HG02798 (cell line): ENCODE measurements around the gene ADPRH.
"Not testable (repeated sequence)": the region's sequence is repeated elsewhere in the genome, so short reads cannot be mapped to it uniquely, and the experiment has no call there.

Source experiments
- ATAC-seq: cut with Tn5 transposase; IDR thresholded peaks from one replicate; pipeline ENCODE4 v1.9.1; 2021; ENCODE audit warnings: mild to moderate bottlenecking; ENCODE audit not compliant: unreplicated experiment, poor library complexity

Gene ADPRH

DNA sequence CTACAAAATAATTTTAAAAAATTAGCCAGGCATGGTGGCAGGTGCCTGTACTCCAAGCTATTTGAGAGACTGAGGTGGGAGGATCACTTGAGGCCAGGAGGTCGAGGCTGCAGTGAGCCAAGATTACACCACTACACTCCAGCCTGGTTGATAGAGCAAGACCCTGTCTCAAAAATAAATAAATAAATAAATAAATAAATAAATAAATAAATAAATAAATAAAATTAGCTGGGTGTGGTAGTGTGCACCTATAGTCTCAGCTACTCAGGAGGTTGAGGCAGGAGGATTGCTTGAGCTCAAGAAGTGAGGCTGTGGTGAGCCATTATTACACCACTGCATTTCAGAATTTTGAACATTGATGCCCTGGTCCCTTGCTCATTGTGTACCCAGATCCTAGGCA lies 15.6 kb downstream of the ADPRH start:
- ATAC-seq: not testable (repeated sequence)

DNA sequence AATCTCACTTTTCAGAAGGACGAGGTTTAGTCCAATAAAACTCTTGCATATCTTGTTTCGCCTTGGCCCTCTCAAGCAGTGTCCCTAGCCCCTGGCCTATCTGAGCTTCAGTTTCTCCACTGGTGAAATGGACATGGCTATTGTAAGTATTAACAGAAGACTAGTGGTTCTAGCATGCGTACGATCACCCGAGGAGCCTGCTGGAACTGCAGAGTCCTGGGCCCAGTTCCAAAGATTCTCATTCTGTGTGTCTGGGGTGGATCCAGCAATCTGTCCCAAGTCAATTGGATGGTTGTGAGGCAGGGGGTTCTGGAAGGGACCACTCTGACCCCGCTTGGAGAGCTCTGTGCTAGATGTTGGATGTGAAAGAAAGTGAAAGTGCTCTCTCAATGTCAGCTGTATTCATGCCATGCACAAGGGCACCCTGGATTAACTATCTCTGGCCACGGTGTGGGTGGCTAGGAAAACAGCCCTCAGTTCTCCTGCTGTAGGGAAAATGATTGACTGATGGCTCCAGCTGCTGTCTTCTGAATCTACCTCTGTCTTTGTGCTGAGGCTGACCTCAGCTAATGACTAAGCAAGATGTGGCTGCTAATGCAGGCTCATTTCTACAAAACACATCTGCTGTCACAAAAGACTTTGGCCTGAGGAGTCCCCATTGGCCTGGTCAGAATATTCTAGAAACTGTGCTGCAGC lies 16.5 kb downstream of the ADPRH start:
- ATAC-seq: no peak

DNA sequence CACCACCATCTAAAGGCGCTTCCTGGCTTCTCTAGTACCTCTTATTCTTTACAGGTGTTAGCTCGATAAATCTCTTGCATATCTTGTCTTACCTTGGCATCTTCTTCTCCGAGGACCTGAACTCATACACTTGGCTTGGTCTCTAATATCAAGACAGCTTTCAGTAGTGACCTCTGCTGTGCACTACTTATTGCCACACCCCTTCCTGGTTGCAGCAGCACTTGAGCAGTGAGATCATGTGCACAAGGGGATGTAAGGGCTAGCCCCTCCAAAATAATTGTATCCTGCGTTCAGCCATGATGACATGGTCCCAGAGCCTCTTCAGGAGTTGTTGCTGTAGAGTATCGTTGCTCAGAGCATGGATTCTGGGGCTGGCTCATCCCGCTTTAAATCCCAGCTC lies 17.1 kb downstream of the ADPRH start:
- ATAC-seq: no peak

DNA sequence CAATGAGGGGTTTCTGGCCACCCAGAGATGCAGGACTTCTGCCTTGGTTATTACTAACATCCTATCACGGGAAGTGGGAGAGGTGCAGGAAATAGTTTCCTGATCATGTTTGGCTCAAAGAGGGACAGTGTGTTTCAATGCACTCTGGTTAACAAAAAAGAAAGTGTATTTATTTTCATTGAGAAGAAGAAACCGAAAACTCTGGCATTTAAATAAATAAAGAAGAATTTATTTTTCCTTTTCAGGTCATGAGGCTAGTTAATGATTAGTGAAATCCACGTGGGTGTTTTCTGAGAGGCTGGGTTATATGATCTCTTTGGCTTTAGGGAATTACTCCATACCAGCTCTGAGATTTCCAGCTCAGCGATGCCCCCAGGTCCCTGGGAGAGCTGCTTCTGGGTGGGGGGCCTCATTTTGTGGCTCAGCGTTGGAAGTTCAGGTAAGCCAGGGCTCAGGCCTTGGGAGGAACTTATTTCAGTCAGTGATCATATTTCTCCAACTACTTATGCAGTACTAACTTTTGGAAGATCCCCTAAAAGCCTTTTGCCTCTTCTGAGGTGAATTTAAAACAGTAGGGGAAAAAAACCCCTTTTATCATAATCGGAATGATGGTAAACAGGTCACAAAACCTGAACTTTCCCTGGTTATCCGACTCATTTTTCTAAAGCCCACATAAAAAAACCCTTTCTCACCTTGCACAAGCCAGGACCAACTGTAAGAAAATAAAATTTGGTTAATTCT lies 18.4 kb downstream of the ADPRH start, which contains the start of gene PLA1A:
PLA1A (plus strand) TSS at position 338 of the 741 bp plus-strand sequence; CDS start at position 367, 29 bp downstream.
- no peak for ATAC-seq

DNA sequence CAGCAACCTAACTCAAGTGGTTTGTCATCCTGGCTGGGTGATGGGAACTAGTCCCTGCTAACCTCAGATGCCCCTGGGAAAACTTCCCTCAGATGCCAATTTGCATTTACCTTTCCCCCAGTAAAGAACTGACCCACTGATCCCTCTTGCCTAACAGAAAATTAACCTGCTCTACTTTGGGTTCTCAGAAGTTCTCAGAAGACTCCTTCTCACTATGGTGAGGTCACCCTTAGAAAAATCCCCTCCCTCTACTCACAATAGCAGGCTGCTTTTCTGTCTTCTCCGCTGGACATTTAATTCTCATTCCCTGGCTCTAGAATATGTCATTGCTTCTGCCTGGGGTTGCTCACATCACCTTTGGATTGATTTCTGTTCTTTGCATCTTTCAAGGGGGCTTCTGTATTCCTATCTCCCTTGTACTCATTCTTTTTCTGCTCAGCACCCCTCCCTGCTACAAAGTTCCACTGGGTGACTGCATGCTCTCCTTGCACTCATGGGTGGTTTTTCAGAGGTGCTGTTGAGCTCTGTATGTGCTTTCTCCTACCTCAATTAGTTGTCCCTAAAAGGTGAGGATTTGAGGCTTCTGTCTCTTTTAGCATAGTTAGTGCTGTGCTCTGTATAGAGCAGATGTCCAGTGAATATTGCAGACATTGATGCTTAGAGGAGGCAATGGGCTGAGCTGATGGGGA lies 19.3 kb downstream of the ADPRH start:
- peak; percentile 48 for ATAC-seq

DNA sequence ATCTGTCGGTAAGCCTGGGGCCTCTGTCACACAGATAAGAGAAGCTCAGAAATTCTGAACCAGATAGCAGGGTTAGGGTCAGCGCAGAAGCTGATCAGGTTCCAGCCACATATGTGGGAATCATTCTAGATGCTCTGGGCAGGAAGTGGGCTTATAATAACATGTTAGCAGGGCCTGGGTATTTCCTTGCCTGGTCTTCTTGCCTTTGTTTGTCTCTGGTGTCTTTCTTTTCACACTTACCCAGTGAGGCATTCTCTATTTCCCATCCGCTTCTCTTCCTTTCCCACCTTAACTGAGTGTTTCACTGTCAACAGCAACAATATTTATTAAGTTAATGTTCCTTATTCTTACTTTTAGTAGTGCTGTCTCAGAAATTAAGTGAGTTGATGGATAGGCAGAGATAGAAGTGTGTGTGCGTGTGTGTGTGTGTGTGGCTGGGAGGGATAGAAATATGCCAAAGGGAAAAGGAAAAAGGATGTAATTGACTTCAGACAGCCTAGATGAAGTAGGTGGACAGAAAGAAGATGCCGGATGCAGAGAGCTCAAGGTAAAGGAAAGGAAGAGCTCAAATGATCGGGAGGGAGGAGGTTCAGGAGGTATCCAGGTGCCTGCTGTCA lies 20.4 kb downstream of the ADPRH start:
- no peak for ATAC-seq

DNA sequence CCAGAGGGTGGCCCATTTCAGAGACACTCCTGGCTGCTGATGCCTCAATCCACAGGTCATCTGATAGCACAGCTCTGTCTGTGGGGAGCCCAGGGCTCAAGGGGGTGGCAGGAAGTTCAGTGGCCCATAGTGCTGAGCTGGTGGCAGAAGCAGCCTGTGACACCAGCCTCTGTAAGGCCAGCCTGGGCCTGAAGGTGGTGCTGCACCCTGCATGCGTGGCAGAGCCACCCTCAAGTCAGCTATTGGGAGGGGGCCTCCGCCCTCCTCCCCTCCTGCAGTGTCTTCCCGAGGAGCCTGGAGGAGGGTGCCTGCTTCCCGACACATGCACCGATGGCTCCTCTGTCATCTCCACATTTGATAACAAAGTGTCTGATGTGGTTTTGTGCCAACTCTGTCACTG lies 21.4 kb downstream of the ADPRH start:
- peak; percentile 73 for ATAC-seq

DNA sequence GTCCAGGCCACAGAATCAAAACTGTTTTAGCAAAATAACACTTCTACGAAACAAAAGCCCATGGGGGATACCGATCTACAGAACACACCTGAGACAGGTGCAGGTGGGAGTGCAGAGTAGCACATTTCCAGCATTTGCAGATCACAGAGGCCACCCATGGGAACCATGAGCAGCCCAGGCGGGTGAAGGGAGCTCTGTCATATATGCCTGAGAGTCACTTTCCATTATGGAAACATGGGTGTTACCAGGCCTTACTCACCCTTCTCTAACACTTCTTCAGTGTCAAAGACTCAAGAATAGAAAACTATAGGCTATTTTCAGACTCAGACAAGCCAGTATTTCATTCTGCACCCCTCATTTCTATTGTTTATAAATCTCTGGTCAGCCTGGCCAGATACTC lies 21.9 kb downstream of the ADPRH start:
- peak; percentile 20 for ATAC-seq

DNA sequence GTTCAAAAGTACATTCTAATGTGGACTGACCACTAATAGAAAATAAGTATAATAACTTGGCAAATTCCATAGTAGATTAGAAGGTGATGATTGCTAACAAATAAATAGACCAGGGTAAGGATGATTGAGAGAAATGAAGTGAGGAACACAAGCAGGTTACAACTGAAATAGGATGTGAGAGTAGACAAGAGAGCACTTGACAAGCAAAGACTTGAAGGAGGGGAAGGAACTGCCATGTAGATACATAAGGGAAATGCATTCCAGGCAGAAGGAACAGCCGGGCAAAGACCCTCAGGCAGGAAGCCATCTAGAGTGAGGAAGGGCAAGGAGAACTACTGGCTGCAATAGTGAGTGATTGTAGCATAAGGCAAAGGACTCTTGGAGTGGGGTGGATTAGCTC lies 23.4 kb downstream of the ADPRH start:
- no peak for ATAC-seq

DNA sequence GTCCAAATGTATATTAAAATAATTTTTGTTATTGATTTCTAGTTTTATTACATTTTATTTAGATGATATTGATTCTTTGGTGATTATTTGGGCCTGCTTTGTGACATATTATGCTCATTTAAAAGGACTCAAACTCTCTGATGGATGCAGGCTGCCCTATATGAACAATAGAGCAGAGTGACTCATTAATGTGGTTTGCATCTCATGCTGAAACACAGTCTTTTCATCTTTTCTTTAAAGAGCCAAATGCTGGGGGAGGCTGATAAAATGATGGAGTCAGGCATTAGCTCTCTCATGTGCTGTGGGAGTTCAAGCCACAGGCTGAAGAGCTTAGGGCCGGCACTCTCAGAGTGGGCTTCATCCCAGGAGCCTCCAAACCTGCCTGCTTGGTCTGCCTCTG lies 25.6 kb downstream of the ADPRH start:
- ATAC-seq: no peak

DNA sequence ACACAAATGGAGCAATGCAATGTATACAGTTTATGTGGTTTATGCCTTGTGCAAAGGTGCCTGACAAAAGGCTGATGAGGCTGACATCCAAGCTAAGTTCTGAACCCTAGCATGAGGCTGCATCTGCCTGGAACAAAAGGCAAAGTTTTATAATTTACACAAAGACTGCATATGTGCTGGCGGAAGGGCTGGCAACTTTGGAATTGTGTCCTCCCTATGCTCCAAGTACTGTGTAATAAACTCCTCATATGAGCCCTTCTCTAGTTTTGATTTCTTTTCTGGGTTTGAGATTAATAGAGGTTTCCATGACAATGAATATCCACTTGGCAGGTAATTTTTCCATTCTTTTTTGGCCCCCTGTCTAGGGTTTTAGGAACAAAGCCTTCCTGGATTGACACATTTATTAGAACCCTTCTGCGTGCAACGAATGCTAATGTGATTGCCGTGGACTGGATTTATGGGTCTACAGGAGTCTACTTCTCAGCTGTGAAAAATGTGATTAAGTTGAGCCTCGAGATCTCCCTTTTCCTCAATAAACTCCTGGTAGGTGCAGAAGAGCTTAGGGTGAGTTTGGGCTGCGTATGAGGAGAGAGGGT lies 29.2 kb downstream of the ADPRH start:
- no peak for ATAC-seq

DNA sequence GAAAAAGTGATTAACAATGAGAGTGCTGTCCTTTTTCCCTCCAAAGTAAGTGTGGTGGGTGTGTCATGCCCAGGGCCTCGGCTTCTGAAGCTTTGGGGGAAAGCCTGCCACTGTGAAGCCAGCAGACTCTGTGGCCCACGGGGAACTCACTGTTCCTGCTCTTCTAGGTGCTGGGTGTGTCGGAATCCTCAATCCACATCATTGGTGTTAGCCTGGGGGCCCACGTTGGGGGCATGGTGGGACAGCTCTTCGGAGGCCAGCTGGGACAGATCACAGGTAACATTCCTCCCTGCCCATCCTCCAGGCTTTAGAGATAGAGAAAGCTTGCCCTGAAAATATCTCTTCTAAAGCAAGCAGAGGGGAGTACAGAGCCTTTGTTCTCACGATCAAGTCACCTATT lies 30.0 kb downstream of the ADPRH start:
- ATAC-seq: no peak

DNA sequence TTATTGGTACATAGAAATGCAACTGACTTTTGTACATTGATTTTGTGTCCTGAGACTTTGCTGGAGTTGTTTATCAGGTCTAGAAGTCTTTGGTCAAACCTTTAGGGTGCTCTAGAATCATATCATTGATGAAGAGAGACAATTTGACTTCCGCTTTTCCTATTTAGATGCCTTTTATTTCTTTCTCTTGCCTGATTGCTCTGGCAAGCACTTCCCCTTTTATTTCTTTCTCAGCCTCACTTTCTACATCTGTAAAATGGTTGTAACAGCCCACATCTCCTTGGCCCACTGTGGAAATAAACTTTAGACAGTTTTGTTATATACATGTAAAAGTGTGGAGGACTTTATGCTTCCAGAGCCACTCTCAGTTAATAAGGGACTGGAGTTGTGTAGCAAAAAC lies 32.4 kb downstream of the ADPRH start:
- ATAC-seq: no peak

DNA sequence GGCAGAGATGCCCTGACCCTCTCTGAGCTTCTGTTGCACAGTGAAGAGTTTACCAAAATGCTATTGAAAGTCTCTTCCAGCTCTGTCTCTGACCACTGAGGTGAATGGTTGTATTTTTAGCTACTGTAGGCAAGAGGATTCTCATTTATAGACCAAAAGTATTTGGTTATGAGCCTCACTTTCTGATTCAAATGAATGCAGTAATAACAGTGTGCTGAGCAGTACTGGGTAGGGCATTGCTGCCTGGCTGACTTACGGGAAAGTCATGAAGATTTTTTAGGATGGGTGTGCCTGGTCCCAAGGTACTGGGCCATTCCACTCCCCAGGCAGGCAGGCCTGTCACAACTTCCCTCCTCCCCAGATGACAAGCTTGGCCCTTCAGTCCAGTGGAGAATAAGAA lies 33.9 kb downstream of the ADPRH start:
- peak; percentile 75 for ATAC-seq

DNA sequence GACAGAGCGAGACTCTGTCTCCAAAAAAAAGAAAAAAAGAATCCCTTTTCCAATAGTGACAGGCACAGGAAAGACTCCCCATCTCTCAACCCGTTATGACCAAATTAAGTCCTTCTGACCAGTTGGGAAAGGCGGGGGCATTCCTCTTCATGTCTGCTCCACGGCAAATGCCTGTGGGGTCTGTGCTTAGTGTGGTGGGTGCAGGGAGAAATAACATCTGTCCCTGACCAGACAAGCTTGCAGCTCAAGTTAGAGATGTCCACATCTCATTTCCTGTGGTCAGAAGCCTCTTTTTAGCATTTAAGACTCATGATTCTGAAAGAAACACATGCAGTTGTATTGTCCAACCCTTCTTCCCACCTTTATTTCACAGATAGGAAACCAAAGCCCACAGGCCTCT lies 34.6 kb downstream of the ADPRH start:
- no peak for ATAC-seq

DNA sequence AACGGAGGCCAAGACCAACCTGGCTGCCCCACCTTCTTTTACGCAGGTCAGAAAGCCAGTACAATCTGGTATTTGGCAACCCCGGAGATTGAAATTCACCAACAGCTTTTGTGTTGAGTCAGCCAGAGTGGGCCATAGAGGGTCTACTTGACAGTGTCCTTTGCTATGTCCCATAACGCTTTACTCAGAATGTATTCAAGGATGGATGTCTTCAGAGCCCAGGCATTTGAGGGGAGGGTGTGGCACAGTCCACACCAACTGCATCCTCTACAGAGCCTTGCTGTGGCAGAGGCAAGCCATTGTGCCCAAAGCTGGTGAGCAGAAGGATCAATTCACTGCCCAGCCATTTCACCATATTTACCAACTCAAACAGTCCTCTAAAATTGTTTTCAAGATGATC lies 36.8 kb downstream of the ADPRH start:
- ATAC-seq: no peak

DNA sequence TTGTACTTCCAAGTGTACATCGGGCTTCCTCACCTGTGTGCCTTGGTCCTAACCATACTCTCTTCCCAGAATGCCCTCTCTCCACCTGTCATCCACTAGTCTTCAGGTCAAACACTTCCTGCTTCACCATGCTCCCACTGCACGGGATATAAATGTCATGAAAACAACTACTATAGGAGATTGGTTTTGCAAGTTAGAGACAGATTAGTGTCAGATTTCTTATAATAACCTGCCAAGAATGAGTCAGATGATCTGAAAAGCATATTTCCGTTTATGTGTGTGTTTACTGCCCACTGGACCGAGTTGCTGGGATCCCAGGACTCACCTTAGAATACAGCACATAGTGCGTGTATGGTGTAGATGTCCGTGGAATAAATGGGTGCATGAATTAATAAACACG lies 39.8 kb downstream of the ADPRH start:
- no peak for ATAC-seq

DNA sequence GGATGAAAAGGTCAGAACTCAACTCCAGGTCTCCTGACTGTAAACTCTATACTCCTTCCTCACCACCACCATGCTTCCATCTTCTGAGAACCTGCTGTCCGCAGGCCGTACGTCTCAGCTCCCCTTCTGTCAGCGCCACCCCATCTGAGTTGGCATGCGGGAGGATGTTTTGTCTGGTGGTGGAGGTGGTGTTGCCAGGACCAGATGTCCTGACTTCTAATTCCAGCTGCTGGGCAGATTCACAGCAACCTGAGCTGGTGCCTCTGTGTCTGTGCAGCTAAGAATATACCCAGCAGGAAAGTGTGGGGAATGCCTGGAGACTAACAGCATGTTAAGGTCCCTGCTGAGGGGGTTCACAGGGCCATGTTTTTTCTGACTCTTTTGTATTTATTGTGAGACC lies 41.6 kb downstream of the ADPRH start:
- ATAC-seq: no peak

DNA sequence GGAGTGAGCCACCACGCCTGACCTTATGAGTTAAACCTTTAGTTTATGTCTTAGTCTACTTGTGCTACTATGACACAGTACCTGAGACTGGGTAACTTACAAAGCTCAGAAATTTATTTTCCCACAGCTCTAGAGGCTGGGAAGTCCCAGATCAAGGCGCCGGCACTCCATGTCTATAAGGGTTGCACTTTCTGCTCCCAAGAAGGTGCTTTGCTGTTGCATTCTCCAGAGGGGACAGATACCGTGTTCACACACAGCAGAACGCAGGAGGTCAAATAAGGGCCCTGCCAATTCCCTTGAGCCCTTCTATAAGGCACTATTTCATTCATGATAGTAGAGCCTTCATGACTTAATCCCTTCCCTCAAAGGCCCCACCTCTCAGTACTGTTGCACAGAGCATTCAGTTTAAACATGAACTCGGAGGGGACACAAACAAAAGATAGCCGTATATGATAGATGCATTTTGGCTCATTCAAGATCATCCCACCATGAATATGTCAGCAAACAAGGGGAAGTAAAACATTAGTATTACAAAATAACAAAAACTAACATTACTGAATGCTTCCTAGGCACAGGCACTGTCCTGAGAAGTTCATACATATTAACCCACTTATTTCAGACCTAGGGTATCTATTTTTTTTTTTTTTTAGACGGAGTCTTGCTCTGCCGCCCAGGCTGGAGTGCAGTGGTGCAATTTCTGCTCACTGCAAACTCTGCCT lies 44.9 kb downstream of the ADPRH start:
- ATAC-seq: no peak
